22Rv1 (cell line): ENCODE measurements around the gene TREH.

Source experiments
- H3K27ac ChIP-seq: fragments of 450-650 bp; 2 replicates; pipeline ENCODE4 v1.5.1; 2017
- CTCF ChIP-seq: fragments of 450-650 bp; IDR thresholded peaks from 2 replicates; pipeline ENCODE4 v1.5.1; 2017; ENCODE audit warnings: mild to moderate bottlenecking
- ZFX ChIP-seq: fragments of 450-650 bp; IDR thresholded peaks from 2 replicates; pipeline ENCODE4 v1.6.1; 2017; ENCODE audit warnings: antibody characterized with exemption, borderline replicate concordance

Gene TREH

DNA sequence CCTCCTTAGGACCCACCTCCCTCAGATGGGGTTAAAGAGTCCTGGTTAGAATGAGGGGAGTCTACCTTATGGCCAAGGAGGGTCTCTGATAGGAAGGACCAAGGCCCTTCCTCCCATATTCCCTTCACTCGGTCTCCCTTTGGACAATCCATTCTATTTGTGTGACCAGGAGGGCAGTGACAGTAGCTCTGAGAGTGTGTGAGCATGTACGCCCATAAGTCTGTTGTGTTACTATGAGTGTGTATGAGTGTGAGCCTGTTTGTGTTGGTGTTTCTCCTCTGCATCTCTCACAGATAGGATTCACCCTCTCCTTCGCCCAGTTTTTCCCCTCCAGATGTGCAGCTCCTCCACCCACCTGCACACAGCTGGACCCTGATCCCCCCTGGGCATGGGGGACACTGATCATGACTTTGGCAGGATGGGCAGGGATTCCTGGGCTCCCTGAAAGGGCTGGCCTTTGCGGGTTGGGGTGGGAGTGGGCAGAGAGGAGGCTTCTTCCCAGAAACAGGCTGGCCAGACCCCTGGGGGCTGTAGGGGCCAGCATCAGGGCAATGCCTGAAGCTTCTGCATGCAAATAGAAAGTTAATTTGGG, 57.6 kb downstream of the TREH start:
- TF ChIP-seq ZFX (no peak), CTCF (no peak)
- H3K27ac ChIP-seq, result peak overlapping the region; percentile 81

DNA sequence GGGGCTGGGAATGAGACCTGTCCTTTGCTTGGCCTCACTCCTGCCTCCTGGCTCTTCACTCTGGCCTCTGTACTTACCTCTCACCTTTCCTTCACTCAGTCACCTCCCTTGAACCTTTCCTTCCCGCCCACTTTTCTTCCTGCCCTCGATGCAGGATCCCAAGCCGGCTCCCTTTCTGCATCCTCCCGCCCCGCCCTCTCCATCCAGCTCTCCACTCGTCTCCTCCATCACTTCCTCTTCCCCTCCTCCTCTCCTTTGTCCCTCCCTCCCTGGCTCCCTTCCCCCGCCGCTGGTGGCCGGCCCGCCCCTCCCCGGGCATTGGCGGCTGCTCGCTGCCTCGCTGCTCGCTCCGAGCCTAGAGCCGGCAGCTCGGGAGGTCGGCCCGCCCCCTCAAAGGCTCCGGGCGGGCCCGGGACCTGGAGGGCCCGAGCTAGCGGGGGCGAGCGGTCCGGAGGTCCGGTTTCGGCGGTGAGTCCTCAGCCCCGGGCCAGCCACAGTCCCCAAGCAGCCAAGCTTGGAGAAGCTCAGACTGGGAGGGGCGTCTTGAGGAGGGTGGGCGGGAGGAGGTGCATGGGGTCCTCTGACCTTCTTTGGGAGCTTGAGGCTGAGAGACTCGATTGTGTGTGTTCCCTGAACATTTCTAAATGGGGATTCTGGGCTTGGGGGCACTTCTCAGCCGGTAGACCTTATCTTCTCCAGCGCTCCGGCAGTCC, 58.2 kb downstream of the TREH start:
- H3K27ac ChIP-seq, result peak overlapping the region; percentile 81
- TF ChIP-seq ZFX (no peak), CTCF (no peak)

DNA sequence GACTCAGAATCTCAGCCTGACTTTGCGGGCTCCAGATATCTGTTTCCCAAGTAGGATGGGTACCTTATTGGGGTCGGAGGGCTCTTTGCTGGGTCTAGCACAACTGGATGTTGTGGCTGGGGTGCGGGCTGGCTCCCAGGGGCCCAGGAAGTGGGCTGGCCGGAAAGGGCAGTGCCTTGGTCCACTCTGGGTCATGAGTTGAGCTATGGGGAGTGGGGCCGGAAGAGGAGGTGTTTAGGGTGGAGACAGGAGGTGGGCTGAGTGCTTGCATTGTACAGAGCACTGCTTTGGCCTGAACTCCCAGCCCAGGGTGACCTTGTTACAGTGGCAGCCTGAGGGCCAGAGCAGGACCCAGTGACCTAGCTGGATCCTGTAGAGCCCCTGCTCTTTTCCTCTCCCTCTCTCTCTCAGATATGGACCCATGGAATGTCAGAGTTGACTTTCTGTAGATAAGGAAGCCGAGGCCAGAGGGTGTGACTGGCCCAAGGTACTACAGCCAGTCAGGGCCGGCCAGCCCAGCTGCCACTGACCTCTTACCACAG, 58.9 kb downstream of the TREH start:
- H3K27ac ChIP-seq, result peak overlapping the region; percentile 81
- no peak for TF ChIP-seq CTCF
- TF ChIP-seq ZFX, result no peak

- TF ChIP-seq CTCF (no peak), ZFX (no peak)
- H3K27ac ChIP-seq, result no peak overlapping the region
These were observed 59.8 kb downstream of the TREH start for GRCh38 chr11:118619444-118620197.

DNA sequence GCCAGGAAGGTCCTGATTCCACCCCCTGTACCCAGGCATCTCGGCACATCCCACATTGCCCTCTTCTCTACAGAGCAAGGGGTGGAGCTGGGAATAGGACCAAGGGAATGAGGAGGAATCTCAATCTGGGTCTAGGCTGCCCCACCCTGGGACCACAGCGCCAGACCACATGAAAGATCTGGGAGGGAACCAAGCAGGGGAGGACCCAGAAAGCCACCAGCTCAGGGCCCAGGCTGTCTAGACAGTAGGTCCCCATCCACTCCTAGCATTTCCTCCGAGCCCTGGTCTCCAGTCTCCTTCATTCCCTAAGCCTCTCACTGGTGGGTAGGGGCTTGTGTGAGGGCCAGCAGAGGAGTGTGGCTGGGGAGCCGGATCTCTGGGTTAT, 60.5 kb downstream of the TREH start:
- H3K27ac ChIP-seq, result no peak overlapping the region
- TF ChIP-seq ZFX, result no peak
- TF ChIP-seq CTCF, result no peak

- no peak overlapping the region for H3K27ac ChIP-seq
- TF ChIP-seq ZFX (no peak), CTCF (no peak)
These were observed 61.1 kb downstream of the TREH start for GRCh38 chr11:118618115-118618990.
